HG03521 (cell line): ENCODE results near the gene PHLDA2.

ENCODE experiments used
- ATAC-seq: cut with Tn5 transposase; IDR thresholded peaks from one replicate; pipeline ENCODE4 v1.9.1; 2021; ENCODE audit warnings: mild to moderate bottlenecking, moderate library complexity; ENCODE audit not compliant: unreplicated experiment

PHLDA2 gene, protein sequence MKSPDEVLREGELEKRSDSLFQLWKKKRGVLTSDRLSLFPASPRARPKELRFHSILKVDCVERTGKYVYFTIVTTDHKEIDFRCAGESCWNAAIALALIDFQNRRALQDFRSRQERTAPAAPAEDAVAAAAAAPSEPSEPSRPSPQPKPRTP

DNA sequence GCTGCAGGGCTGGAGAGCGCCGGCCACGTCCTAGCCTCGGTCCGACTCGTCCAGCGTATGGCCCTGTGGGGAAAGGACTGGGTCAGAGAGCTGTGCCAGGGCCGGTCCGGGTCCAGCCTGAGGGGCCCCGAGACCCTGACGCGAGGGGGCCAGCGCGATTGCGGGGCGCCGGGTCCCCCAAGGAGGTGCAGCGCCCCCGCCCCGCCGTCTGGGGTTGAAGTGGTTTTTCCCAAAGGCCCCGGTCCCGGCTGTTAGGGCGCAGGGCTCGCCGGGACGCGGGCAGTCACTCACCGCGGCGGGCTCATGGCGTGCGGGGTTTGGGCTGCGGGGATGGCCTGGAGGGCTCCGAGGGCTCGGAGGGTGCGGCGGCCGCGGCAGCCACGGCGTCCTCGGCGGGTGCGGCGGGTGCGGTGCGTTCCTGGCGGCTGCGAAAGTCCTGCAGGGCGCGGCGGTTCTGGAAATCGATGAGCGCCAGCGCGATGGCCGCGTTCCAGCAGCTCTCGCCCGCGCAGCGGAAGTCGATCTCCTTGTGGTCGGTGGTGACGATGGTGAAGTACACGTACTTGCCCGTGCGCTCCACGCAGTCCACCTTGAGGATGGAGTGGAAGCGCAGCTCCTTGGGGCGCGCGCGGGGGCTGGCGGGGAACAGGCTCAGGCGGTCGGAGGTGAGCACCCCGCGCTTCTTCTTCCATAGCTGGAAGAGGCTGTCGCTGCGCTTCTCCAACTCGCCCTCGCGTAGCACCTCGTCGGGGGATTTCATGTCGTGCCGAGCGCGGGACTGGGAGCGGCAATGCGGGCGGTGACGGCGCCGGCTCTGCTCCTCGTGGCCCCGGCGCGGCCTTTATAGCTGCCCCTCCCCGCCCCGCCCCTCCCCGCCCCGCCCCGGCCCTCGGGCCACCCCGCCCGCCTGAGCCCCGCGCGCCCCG is at the start of gene PHLDA2:
Gene PHLDA2 (minus strand): TSS at position 816 of the 926 bp plus-strand sequence. CDS start 56 bp downstream, at position 760.
- no peak for ATAC-seq

DNA sequence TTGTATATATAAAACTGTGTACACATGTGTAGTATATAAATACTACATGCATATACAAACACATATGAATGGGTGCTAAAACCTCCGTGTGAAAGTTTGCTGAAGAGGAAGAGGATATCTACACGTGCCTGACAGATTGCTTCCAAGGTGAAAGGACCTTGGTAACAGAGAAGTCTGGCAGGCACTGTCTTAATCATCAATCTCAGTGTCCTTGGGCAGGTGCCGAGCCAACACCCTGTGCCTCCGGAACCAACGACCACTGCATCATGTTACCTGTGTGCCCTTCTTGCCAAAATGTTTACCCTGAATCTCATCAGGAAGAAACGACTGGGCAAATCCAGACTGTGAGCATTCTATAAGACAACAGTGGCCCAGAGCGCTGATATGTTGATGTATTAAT is 47.9 kb upstream of the PHLDA2 start:
- ATAC-seq, result no peak

GRCh38 chr11:2976294-2977063 is 47.3 kb upstream of the PHLDA2 start:
- ATAC-seq, result no peak

DNA sequence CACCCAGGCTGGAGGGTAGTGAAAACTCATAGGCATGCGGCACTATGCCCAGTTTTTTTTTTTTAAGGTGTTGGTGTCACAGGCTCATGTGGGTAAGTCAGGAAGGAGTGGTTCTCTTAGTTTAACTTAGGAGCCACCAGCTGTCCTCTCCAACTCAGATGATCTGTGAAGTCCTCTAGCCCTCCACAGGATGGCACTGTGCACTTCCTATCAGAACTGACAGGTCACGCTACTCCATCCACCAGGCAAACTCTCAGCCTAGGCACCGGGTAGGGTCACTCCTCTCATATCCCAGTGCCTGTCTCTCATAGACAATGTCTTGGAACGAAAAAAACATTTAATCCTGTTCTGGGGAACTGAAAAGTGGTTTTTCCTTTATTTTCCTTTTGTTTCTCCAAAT is 46.4 kb upstream of the PHLDA2 start:
- no peak for ATAC-seq

DNA sequence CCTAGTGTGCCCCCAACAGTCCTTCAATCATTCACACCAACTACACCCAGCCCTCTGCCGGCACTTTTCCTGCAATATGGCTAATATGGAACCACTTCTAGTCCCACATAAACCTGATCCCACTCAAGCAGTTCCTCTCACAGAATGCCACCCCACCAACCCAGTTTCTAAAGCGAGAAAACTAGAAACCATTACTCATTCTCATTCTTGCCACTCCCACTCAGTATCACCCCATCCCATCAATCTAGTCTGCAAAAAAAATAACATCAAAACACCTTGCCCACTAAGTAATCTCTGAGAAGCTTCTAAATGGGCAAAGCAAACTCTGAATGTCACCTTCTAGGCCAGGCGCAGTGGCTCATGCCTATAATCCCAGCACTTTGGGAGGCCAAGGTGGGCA is 45.1 kb upstream of the PHLDA2 start:
- no peak for ATAC-seq

DNA sequence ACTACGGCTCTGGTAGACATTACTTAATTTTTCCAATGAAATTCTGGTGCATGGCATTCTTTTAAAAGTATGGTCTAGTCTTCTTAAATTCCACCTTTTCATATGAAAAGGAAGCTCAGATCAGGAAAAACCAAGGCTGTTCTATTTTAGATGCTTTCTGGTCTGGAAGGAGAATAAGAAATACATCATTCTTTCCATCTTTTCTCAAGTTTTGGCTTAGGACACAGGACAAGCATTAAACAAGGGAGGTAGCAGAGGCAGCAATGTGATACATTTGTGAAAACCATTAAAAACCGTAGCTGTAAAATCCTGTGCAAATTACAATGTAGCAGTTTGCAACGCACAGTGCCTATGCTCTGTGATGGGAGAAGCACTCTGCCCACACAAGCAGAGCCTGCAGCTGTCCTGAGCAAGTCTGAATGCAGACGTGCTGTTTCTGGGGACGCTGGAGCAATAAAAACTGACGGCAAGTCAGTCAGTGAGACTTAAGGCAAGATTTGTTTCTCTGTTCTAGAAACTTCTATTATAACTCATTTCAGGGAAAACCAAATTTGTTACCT is 39.2 kb upstream of the PHLDA2 start:
- ATAC-seq, result no peak

GRCh38 chr11:2964782-2965181 is 35.6 kb upstream of the PHLDA2 start:
- no peak for ATAC-seq

DNA sequence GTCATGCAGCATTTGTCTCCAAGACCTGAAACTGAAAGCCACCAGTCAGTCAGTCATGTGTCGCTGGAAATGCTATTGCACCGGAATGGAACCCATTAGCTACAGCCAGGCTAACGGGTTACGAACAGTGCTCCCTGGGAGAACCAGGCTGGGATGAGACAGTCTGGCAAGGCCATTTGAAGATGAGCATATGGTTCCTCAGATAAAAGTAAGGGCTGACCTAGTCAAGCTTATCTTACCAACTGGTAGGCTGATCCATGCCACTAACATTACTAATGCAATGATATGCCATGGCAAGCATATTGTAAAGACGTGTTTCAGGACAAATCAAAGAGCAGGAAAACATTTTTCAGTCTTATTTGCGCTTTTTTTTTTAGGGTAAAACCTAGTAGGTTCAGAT is 34.5 kb upstream of the PHLDA2 start:
- no peak for ATAC-seq

DNA sequence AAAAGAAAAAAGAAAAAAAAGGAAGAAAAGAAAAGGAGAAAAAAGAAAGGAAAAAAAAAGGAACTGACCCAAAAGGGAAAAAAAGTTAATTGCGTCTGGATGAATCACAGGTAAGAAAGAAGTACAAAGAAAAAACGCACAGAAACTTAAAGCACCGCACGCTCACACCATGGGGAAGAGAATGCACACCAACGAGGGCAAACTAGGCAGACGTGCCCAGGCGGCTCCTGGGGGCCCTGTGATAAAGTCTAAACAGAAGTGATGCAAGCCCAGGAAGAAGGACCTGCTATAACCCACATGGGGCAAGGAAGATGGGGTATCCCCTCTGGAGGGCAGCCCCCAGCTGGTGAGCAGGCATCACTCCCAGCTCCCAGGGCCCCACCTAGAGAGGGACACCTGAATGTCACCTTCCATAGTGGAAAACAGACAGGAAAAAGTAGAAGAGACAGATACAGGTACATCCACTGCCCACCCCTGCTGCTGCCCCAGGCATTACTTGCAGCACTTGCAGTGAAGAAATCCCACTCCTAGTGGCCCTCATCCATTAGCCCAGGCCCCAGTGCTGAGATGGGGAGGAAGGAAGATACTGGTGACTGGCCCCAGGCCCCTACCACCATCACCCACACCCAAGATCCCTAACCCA is 34.0 kb upstream of the PHLDA2 start:
- no peak for ATAC-seq

GRCh38 chr11:2961080-2961479 is 31.9 kb upstream of the PHLDA2 start:
- ATAC-seq, result no peak

GRCh38 chr11:2960139-2960538 is 30.9 kb upstream of the PHLDA2 start:
- ATAC-seq, result no peak

DNA sequence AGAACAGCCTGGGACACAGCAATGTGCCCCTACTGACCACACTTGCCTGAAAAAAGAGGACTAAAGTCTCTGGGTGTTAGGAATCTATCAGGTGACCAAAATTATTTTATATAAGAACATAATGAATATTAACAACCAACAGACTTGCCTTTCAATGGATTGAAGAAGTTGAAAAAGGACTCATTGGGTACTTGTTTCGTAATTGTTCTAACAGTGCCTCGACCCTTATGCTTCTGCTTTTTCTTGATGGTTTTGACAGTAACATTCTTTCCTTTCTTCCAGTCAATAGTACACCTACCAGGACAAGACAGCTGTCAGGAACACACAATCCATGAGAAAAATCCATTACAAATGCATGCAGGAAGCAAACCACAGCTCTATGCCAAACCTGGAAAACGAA is 29.0 kb upstream of the PHLDA2 start:
- ATAC-seq, result no peak

DNA sequence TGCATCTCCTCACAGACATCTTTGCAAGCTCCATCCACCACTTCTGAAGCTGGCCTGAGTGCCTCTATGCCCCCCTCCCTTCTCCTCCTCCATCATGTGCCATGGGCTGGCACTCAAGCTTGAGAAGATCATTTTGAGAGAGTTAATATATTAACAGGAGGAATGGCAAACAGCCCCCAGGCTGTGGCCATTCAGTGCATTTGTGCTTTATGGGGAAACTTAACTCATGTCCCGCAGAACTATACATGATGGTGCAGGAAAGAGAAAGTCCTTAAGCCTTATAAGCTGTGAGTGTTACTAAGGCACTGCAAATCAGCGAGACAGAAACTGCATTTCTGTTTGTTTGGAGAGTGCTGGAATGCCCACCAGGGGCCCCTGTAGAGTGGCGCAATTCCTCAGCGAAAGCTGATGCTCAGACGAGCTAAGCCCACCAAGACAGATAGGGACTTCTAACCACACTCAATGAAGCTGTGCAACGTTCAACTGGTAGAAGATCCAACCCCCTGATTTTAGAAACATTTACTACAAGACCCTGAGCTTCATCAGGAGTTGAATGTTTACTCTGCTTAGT is 26.8 kb upstream of the PHLDA2 start:
- ATAC-seq, result no peak

DNA sequence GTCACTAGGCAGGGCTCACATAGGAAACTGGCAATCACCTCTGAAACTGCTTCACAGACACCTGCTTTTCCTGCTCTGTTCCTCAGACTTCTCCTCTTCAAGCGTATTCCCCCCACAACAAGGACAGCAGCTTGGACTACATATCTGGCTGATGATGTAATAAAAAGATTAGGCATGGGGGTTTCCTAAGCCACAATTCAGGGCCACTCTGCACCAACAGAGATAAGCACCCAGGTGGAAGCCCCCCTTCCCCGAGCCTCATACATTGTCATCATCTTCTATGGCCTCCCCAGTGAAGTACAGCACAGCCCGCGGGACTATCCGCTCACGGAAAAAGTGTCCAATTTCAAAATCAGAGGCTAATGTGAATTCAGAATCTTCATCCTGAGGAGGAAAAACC is 25.0 kb upstream of the PHLDA2 start:
- no peak for ATAC-seq

DNA sequence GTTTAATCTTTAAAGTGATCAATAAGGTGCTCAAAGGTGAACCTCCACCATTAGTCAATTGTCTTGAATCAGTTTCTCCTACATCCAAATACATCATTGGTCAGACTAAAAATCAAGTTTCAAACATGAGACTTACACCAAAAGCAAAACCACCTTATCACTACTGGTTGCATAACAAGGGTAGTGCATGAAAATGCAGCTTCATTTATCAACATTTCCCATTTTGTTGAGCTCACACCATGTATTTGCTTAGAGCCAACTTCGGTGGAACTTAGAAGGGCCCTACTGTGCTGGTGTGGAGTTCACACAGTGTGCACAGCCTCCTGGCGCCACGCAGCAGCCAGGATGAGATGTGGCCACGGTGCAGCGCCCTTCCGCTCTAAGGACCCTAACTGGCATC is 23.1 kb upstream of the PHLDA2 start:
- ATAC-seq, result no peak

GRCh38 chr11:2951231-2952110 is 22.3 kb upstream of the PHLDA2 start:
- no peak for ATAC-seq

DNA sequence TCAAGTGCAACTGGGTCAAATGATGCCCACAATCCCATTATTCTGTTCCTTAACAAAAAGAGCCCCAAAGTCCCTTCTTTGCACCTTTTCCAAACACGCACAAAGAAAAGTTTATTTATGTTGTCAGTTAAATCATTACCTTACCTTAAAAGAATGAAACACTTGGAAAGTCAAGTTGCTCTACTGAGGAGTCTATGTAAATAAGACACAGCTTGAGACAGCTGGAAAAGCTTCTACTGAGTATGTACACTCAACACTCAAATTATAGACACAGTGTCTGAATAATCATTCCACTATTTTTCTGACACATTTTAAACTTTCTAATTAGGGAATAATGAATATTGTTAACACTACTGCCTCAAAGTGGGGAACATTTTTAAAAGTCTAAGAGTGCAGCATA is 21.6 kb upstream of the PHLDA2 start:
- ATAC-seq, result no peak

DNA sequence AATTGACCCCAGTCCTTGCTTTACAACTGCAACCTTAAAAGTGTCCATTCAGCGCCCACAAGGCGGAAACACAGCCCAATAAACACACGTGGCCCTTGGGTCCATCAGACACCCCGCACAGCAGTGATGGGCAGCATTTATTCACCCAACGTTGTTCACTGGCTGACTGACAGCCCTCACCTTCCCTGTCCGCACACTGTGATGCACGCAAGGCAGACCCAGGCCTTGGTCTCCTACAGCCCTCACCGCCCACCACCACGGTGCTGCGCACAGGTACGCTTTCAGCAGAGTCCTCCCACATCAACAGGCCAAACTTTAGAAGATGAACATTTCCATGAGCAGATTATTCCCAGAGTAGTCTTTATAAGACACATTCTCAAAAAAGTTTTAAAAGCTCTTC is 20.7 kb upstream of the PHLDA2 start:
- no peak for ATAC-seq

DNA sequence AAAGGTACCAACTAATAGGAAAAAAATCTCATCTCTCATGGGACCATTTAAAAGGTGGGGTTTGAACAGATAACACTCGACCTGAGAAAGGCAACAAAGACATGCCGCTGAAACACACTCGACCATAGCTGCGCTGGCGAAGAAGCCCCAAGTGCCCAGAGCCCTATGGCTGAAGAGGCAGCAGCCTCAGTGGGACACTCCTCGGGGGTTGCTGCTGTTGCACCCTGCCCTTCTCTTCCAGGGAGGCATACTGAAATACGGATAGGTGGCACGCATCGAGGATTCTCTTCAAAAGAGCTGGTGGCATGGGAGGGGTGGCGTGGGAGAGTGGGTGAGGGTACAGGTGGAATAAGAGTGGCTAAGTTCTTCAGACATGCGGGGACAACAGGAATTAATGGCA is 18.5 kb upstream of the PHLDA2 start:
- ATAC-seq, result no peak
